ENCODE data around the gene COX19.

COX19 gene

GRCh38 chr7:1012716-1013095 lies 37.4 kb upstream of the COX19 start:
- H3K27me3 ChIP-seq (replicated peaks; ENCODE audit: control insufficient read depth, insufficient read depth, low read length), result no peaks in the 10 kb centered on the region
- TF ChIP-seq CTCF (IDR thresholded peaks at IDR 0.05; ENCODE audit: insufficient read depth, low read length, poor library complexity, severe bottlenecking), result no peak

GRCh38 chr7:1012004-1012715 lies 36.8 kb upstream of the COX19 start:
- TF ChIP-seq CTCF (IDR thresholded peaks at IDR 0.05; ENCODE audit: insufficient read depth, low read length, poor library complexity, severe bottlenecking), result no peak

More at GRCh38 chr7:1012716-1013095, 37.4 kb upstream of the COX19 start:
- Histone ChIP-seq H3K36me3 (ENCODE audit: control insufficient read depth, insufficient read depth, low read length) (peaks cover 12% of the 10 kb centered on the region), H3K4me3 (replicated peaks; ENCODE audit: low read depth, low read length) (no peak overlapping the region)
- no peak for DNase-seq (ENCODE audit: extremely low read depth, insufficient read length)

GRCh38 chr7:1011297-1012003 lies 36.1 kb upstream of the COX19 start:
- DNase-seq (ENCODE audit: extremely low read depth, insufficient read length), result no peak
- Histone ChIP-seq H3K4me3 (replicated peaks; ENCODE audit: low read depth, low read length) (no peak overlapping the region), H3K36me3 (ENCODE audit: control insufficient read depth, insufficient read depth, low read length) (peaks cover 17% of the 10 kb centered on the region), H3K27me3 (replicated peaks; ENCODE audit: control insufficient read depth, insufficient read depth, low read length) (no peaks in the 10 kb centered on the region)
- TF ChIP-seq CTCF (IDR thresholded peaks at IDR 0.05; ENCODE audit: insufficient read depth, low read length, poor library complexity, severe bottlenecking), result no peak

More at GRCh38 chr7:1012004-1012715, 36.8 kb upstream of the COX19 start:
- DNase-seq (ENCODE audit: extremely low read depth, insufficient read length), result no peak
- no peak overlapping the region for H3K4me3 ChIP-seq (replicated peaks; ENCODE audit: low read depth, low read length)
- peaks cover 12% of the 10 kb centered on the region for H3K36me3 ChIP-seq (ENCODE audit: control insufficient read depth, insufficient read depth, low read length)
- no peaks in the 10 kb centered on the region for H3K27me3 ChIP-seq (replicated peaks; ENCODE audit: control insufficient read depth, insufficient read depth, low read length)

GRCh38 chr7:1010226-1010625 lies 34.9 kb upstream of the COX19 start:
- Histone ChIP-seq H3K4me3 (replicated peaks; ENCODE audit: low read depth, low read length) (no peak overlapping the region), H3K36me3 (ENCODE audit: control insufficient read depth, insufficient read depth, low read length) (peaks cover 17% of the 10 kb centered on the region), H3K27me3 (replicated peaks; ENCODE audit: control insufficient read depth, insufficient read depth, low read length) (no peaks in the 10 kb centered on the region)
- no peak for DNase-seq (ENCODE audit: extremely low read depth, insufficient read length)
- no peak for TF ChIP-seq CTCF (IDR thresholded peaks at IDR 0.05; ENCODE audit: insufficient read depth, low read length, poor library complexity, severe bottlenecking)

DNA sequence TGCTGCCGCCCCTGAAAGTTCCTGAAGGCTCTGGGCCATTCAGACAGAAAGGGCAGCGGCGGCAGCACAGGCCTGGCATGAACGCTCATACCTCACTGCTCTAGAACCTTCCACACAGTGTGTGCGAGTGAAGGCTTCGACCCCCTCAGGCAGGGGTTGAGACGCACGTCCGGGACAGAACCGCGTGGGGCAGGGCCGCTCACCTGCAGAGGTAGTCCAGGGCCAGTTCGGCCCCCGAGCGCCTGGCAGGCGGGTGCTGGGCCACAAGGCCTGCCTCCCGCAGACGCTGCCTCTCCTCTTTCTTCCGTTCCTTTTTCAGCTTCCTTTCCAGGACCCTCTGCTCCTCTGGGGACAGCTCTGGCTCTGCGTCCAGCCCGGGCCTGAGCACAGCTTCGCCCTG lies 34.4 kb upstream of the COX19 start:
- no peak for DNase-seq (ENCODE audit: extremely low read depth, insufficient read length)
- no peak for TF ChIP-seq CTCF (IDR thresholded peaks at IDR 0.05; ENCODE audit: insufficient read depth, low read length, poor library complexity, severe bottlenecking)
- Histone ChIP-seq H3K36me3 (ENCODE audit: control insufficient read depth, insufficient read depth, low read length) (peaks cover 17% of the 10 kb centered on the region), H3K27me3 (replicated peaks; ENCODE audit: control insufficient read depth, insufficient read depth, low read length) (no peaks in the 10 kb centered on the region), H3K4me3 (replicated peaks; ENCODE audit: low read depth, low read length) (no peak overlapping the region)

All from GM06990 (cell line).